Fibroblast of lung (primary cell): ENCODE measurements around the gene OLFML1.

Experiments
- CTCF ChIP-seq, 2 donors: IDR thresholded peaks in 1 of 2; conservative IDR thresholded peaks in 1 of 2; 1 replicate in 1 of 2; 2 replicates in 1 of 2; pipeline ENCODE4 v1.5.1; 2011 to 2012; ENCODE audit warnings: low read length in 2 of 2, control low read depth in 1 of 2, inconsistent platforms in 1 of 2, low read depth in 1 of 2, mild to moderate bottlenecking in 1 of 2
- EZH2 ChIP-seq: IDR thresholded peaks from 2 replicates; pipeline ENCODE4 v1.5.1; 2012; ENCODE audit warnings: low read length, control low read depth, mild to moderate bottlenecking; ENCODE audit errors: missing control alignments

DNA sequence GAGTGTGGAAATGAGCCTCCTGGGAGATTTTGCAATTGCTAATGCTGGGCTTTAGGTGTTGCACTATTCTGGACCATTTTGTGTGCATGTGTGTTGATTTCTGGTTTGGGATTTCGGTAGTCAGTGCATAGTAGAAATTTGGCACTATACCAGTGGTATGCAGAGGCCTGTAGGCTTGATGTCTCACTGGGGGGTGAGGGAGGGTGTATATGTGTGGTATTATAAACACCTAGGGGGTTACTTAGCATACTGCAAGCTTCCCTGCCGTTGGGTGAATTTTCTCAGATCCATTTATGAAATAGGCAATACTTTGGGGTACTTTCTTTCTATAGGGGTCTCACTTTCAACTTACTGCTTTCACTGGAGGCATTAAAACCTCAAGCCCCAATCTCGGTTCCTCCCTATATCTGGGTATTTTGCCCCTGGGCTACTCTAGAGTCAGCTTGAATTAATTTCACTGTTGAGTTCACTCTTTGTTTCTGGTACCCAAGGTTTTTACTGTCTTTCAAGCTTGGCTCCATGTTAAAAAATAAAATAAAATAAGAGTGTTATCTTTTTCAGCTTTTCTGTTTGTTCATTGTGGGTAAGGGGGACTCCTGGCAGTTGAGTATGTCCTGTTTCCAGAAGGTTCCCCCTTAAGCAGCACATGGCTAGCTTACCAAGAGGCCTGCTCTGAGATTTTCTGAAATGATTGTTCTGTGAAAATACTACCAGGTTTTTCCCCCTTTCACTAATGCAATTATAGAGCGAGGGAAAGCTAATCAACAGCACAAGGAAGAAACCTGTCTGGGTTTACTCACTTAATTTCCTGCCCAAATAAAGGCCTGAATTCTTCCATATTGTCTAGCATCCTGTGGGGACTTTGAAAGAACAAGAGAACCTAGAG, 74.3 kb downstream of the OLFML1 start:
- no peak for TF ChIP-seq EZH2
- TF ChIP-seq CTCF (conservative IDR thresholded peaks at IDR 0.05 in 1 of 2, IDR thresholded peaks at IDR 0.05 in 1 of 2; ENCODE audit: low read depth in 1 of 2, low read length in 2 of 2) = no peak
